H1 (cell line): ENCODE data around the gene OR52I2. TPM values are rescaled to one million over a fixed set of nuclear protein-coding genes. Genes with fewer than 3 reads are reported as not detected.

ENCODE experiments used
- CTCF ChIA-PET: fragments of 300-600 bp; sonication (Branson Sonifier 250); formaldehyde crosslinking; loops from one replicate; lab custom pipeline; 2021; ENCODE audit not compliant: partially characterized antibody; lab: Charles Lee
- POLR2A ChIA-PET: fragments of 300-600 bp; sonication (Branson Sonifier 250); formaldehyde crosslinking; loops from one replicate; lab custom pipeline; 2021; ENCODE audit warnings: inconsistent platforms; ENCODE audit not compliant: partially characterized antibody; lab: Charles Lee
- DNase-seq, 2 experiments: peaks; one replicate each; pipeline versions ENCODE4 v3.0.0 to v3.0.0-alpha.2; 2010 to 2022; ENCODE audit warnings: low spot score in 2 of 2, low read depth in 1 of 2, mixed read lengths in 1 of 2
- FAIRE-seq: peaks from 2 replicates; lab custom pipeline; 2011; peaks lifted over from hg19 to GRCh38; lab: Jason Lieb, UNC
- H2AFZ ChIP-seq: 2 replicates; pipeline ENCODE4 v1.8.1; 2012; ENCODE audit warnings: low read length, inconsistent platforms
- H2AK5ac ChIP-seq: 2 replicates; pipeline ENCODE4 v1.6.1; 2013; ENCODE audit warnings: low read depth, low read length
- H2BK120ac ChIP-seq: replicated peaks from 2 replicates; pipeline ENCODE3; 2013; ENCODE audit warnings: low read depth, low read length, inconsistent platforms
- H2BK12ac ChIP-seq: 2 replicates; pipeline ENCODE4 v1.6.1; 2013; ENCODE audit warnings: low read depth, low read length
- H2BK15ac ChIP-seq: 2 replicates; pipeline ENCODE4 v1.6.1; 2013; ENCODE audit warnings: low read length
- H2BK20ac ChIP-seq: 2 replicates; pipeline ENCODE4 v1.6.1; 2013; ENCODE audit warnings: low read length
- H2BK5ac ChIP-seq: 2 replicates; pipeline ENCODE4 v1.6.1; 2013; ENCODE audit warnings: low read depth, low read length
- H3K14ac ChIP-seq: 2 replicates; pipeline ENCODE4 v1.6.1; 2013; ENCODE audit warnings: inconsistent platforms; ENCODE audit not compliant: insufficient read length
- H3K18ac ChIP-seq: 2 replicates; pipeline ENCODE4 v1.6.1; 2013; ENCODE audit warnings: low read length; ENCODE audit errors: extremely low read depth
- H3K23ac ChIP-seq: 2 replicates; pipeline ENCODE4 v1.6.1; 2013; ENCODE audit warnings: inconsistent platforms; ENCODE audit not compliant: insufficient read length
- H3K23me2 ChIP-seq: 2 replicates; pipeline ENCODE4 v1.6.1; 2013; ENCODE audit warnings: low read depth, low read length
- H3K27ac ChIP-seq: 2 replicates; pipeline ENCODE4 v1.6.1; 2011; ENCODE audit warnings: low read depth, low read length, inconsistent platforms
- H3K27me3 ChIP-seq, 4 experiments: replicated peaks in 1 of 4; 1 replicate in 1 of 4; 2 replicates in 3 of 4; pipeline versions ENCODE4 v1.6.1 to v1.8.1; 2011 to 2013; ENCODE audit warnings: low read length in 3 of 4, mild to moderate bottlenecking in 3 of 4, inconsistent platforms in 2 of 4, mixed read lengths in 2 of 4, moderate library complexity in 1 of 4; ENCODE audit not compliant: control insufficient read depth in 3 of 4, insufficient read depth in 3 of 4; ENCODE audit errors: extremely low read depth in 1 of 4
- H3K36me3 ChIP-seq, 4 experiments: 2 replicates each; pipeline versions ENCODE4 v1.6.1 to v1.8.1; 2011 to 2013; ENCODE audit warnings: mild to moderate bottlenecking in 4 of 4, low read length in 3 of 4, moderate library complexity in 2 of 4, control low read depth in 1 of 4, inconsistent platforms in 1 of 4; ENCODE audit not compliant: insufficient read depth in 4 of 4, control insufficient read depth in 2 of 4
- H3K4ac ChIP-seq: replicated peaks from 2 replicates; pipeline ENCODE3; 2013; ENCODE audit warnings: low read length, low read depth, mixed read lengths, inconsistent platforms; ENCODE audit not compliant: insufficient read length
- H3K4me1 ChIP-seq, 4 experiments: replicated peaks in 1 of 4; 1 replicate in 1 of 4; 2 replicates in 3 of 4; pipeline versions ENCODE4 v1.6.1 to v1.8.1; 2011 to 2013; ENCODE audit warnings: low read length in 3 of 4, inconsistent platforms in 2 of 4, mixed read lengths in 1 of 4; ENCODE audit not compliant: insufficient read depth in 4 of 4, control insufficient read depth in 3 of 4
- H3K4me2 ChIP-seq, 2 experiments: 2 replicates each; pipeline versions ENCODE4 v1.6.1 to v1.8.1; 2011 to 2013; ENCODE audit warnings: low read depth in 2 of 2, low read length in 2 of 2, control low read depth in 1 of 2, inconsistent platforms in 1 of 2, mild to moderate bottlenecking in 1 of 2; ENCODE audit not compliant: insufficient read depth in 1 of 2
- H3K4me3 ChIP-seq, 4 experiments: fragments of 200-600, 300-600 bp in 1 of 4; sonication (generic), shearing (Covaris generic), sonication (Bioruptor Twin) in 1 of 4; 2 replicates each; pipeline versions ENCODE4 v1.5.1 to v1.8.1; 2011 to 2016; ENCODE audit warnings: low read length in 4 of 4, low read depth in 3 of 4, control low read depth in 2 of 4, inconsistent platforms in 2 of 4, mild to moderate bottlenecking in 2 of 4, mixed read lengths in 1 of 4, moderate library complexity in 1 of 4; ENCODE audit not compliant: insufficient read depth in 2 of 4; ENCODE audit errors: extremely low read depth in 1 of 4
- H3K56ac ChIP-seq: replicated peaks from 2 replicates; pipeline ENCODE3; 2013; ENCODE audit warnings: low read depth, mild to moderate bottlenecking, mixed read lengths, low read length, inconsistent platforms; ENCODE audit not compliant: insufficient read length
- H3K79me1 ChIP-seq: 2 replicates; pipeline ENCODE4 v1.6.1; 2013; ENCODE audit warnings: low read depth, low read length, control low read depth
- H3K79me2 ChIP-seq, 2 experiments: 2 replicates each; pipeline versions ENCODE4 v1.6.1 to v1.8.1; 2012 to 2013; ENCODE audit warnings: low read length in 2 of 2, mild to moderate bottlenecking in 2 of 2, inconsistent platforms in 1 of 2; ENCODE audit not compliant: insufficient read depth in 2 of 2, control insufficient read depth in 1 of 2
- H3K9ac ChIP-seq, 4 experiments: replicated peaks in 1 of 4; 1 replicate in 1 of 4; 2 replicates in 3 of 4; pipeline versions ENCODE4 v1.6.1 to v1.8.1; 2011 to 2013; ENCODE audit warnings: low read depth in 3 of 4, low read length in 3 of 4, control low read depth in 2 of 4, mild to moderate bottlenecking in 2 of 4, moderate library complexity in 2 of 4, inconsistent platforms in 1 of 4; ENCODE audit errors: extremely low read depth in 1 of 4
- H3K9me3 ChIP-seq, 2 experiments: 2 replicates each; pipeline versions ENCODE4 v1.6.1 to v1.8.1; 2012 to 2013; ENCODE audit warnings: mild to moderate bottlenecking in 2 of 2, moderate library complexity in 2 of 2, control low read depth in 1 of 2, inconsistent platforms in 1 of 2, low read depth in 1 of 2, low read length in 1 of 2, mixed read lengths in 1 of 2; ENCODE audit not compliant: insufficient read depth in 2 of 2
- H4K20me1 ChIP-seq, 2 experiments: replicated peaks in 1 of 2; 2 replicates each; pipeline versions ENCODE3 to v1.8.1; 2011 to 2013; ENCODE audit warnings: inconsistent platforms in 2 of 2, low read length in 2 of 2, mild to moderate bottlenecking in 1 of 2; ENCODE audit not compliant: insufficient read depth in 2 of 2, control insufficient read depth in 1 of 2
- H4K5ac ChIP-seq: 2 replicates; pipeline ENCODE4 v1.6.1; 2013; ENCODE audit warnings: low read length, low read depth, mixed read lengths, inconsistent platforms; ENCODE audit not compliant: insufficient read length
- H4K8ac ChIP-seq: 2 replicates; pipeline ENCODE4 v1.8.0; 2013; ENCODE audit warnings: mild to moderate bottlenecking, moderate library complexity, low read length, inconsistent platforms; ENCODE audit not compliant: insufficient read depth; ENCODE audit errors: extremely low read depth
- H4K91ac ChIP-seq: replicated peaks from 2 replicates; pipeline ENCODE3; 2013; ENCODE audit warnings: low read length, mixed read lengths, inconsistent platforms; ENCODE audit not compliant: insufficient read length
- CEBPB ChIP-seq: IDR thresholded peaks from 2 replicates; pipeline ENCODE4 v1.6.1; 2012; ENCODE audit warnings: low read depth, low read length
- EP300 ChIP-seq, 2 experiments: IDR thresholded peaks; 1 replicate in 1 of 2; 2 replicates in 1 of 2; pipeline ENCODE4 v1.6.1; 2011 to 2012; ENCODE audit warnings: low read depth in 2 of 2, low read length in 2 of 2, mild to moderate bottlenecking in 2 of 2, borderline replicate concordance in 1 of 2, inconsistent platforms in 1 of 2, moderate library complexity in 1 of 2
- RBBP5 ChIP-seq: IDR thresholded peaks from 2 replicates; pipeline ENCODE4 v1.7.1; 2012; ENCODE audit warnings: low read depth, mild to moderate bottlenecking, inconsistent platforms, low read length, moderate library complexity, borderline replicate concordance
- ZNF274 ChIP-seq: IDR thresholded peaks from 2 replicates; pipeline ENCODE4 v1.7.0; 2012; ENCODE audit warnings: low read length, borderline replicate concordance; ENCODE audit errors: extremely low read depth
- WGBS, 2 experiments: shearing (Covaris generic) in 1 of 2; methylation state at CpG; one replicate each; pipeline versions ENCODE4 v1.1.6 to v1.1.7; 2013 to 2015; ENCODE audit warnings: low lambda C conversion rate in 2 of 2, mixed read lengths in 2 of 2, inconsistent platforms in 1 of 2, low coverage in 1 of 2, missing lambda C conversion rate in 1 of 2; ENCODE audit not compliant: insufficient replicate concordance in 2 of 2, insufficient coverage in 1 of 2, insufficient read length in 1 of 2; ENCODE audit errors: extremely low coverage in 1 of 2, missing lambda C conversion rate in 1 of 2; 5-methylcytosine and 5-hydroxymethylcytosine counted together
- polyA plus RNA-seq, 7 experiments: library from polyadenylated mRNA; depleted of rRNA in 3 of 7; stranded (reverse) in 5 of 7; unstranded in 2 of 7; fragments of >200 nt in 5 of 7; fragments of 200-250 nt in 2 of 7; gene quantifications; 1 replicate in 5 of 7; 2 replicates in 1 of 7; 4 replicates in 1 of 7; pipeline versions ENCODE4 v1.2.1 to v1.2.3, GENCODE V29; 2011 to 2013; ENCODE audit warnings: missing spikeins in 2 of 7, mixed read lengths in 2 of 7
- total RNA-seq: library from RNA; stranded (reverse); fragmentation: NEBNext Ultra II Directional; extraction: Animal tissue kit (Norgen Biotek cat#: 25700); gene quantifications from 2 replicates; pipeline ENCODE4 v1.2.1, GENCODE V29; 2021

Gene OR52I2
- total and polyA plus RNA-seq, 2 of the 8 experiments (the other 6 are each of a cell fraction or from before 2014, with no cell fraction given): not detected

- Histone ChIP-seq H4K8ac (no peak overlapping the region), H3K4me2 (no peak overlapping the region), H4K20me1 (no peaks in the 10 kb centered on the region), H3K9me3 (no peaks in the 10 kb centered on the region), H2AK5ac (no peak overlapping the region), H2BK20ac (no peak overlapping the region), H3K79me2 (no peaks in the 10 kb centered on the region), H3K27me3 (no peaks in the 10 kb centered on the region), H3K4me1 (no peaks in the 10 kb centered on the region; a peak in 1 of 7 replicates), H2BK5ac (no peak overlapping the region), H3K23ac (no peak overlapping the region), H4K5ac (no peak overlapping the region), H3K18ac (no peak overlapping the region), H2AFZ (no peak overlapping the region), H3K4ac (no peak overlapping the region), H3K36me3 (no peaks in the 10 kb centered on the region), H2BK120ac (no peak overlapping the region)
- DNase-seq (no peak), FAIRE-seq (no peak)
- POLR2A ChIA-PET: no interaction called here
- CTCF ChIA-PET: interaction anchor here (0.7 kb wide), 1 partner anchor 624 kb away, joined by 3 read pairs; the partner anchor contains the start of gene HBD
- TF ChIP-seq CEBPB (no peak), RBBP5 (no peak), EP300 (IDR thresholded peaks at IDR 0.05; ENCODE audit: borderline replicate concordance in 1 of 2, low read depth in 2 of 2, low read length in 2 of 2) (no peak), ZNF274 (no peak)
- TF ChIP-seq, all 59 proteins: peak for 0
- no peak overlapping the region for H3K4me3 ChIP-seq
- no peak overlapping the region for H3K27ac ChIP-seq
- no peak overlapping the region for H2BK12ac ChIP-seq
- no peak overlapping the region for H3K56ac ChIP-seq
- no peak overlapping the region for H3K9ac ChIP-seq
- H3K23me2 ChIP-seq: peaks cover 2% of the 10 kb centered on the region; the same call in 1 of the 2 replicates
- H4K91ac ChIP-seq: no peak overlapping the region
- H3K79me1 ChIP-seq: no peaks in the 10 kb centered on the region
- no peak overlapping the region for H3K14ac ChIP-seq
- no peak overlapping the region for H2BK15ac ChIP-seq
- 86% methylated on average over 3 of the region's 3 CpGs; no CpG with 5 or more reads in 1 of the 2 experiments for WGBS, 2 experiments
Observed at GRCh38 chr11:4610258-4610935, 28.9 kb downstream of the OR52I2 start.
